ENCODE results near the gene MRPL28.

GRCh38 chr16:324451-325334 is 45.6 kb downstream of the MRPL28 start:
- TF ChIP-seq CTCF (IDR thresholded peaks at IDR 0.05) (no peak), POLR2A (IDR thresholded peaks at IDR 0.05) (no peak)

Data from Peyer's patch (tissue), 4 donors.